ENCODE results near the gene WDR48. TPM values are rescaled to one million over a fixed set of nuclear protein-coding genes. Genes with fewer than 3 reads are reported as not detected.

The WDR48 gene
- total and polyA plus RNA-seq, 2 experiments from 2014 or later: 27.2 to 54.3 TPM

GRCh38 chr3:39024497-39024896, 27.3 kb upstream of the WDR48 start:
- no peak for ATAC-seq
- Mint-ChIP-seq H3K27ac (no peak overlapping the region), H3K27me3 (ENCODE audit: insufficient read depth, low read depth, poor library complexity) (no peaks in the 10 kb centered on the region), H3K4me3 (no peak overlapping the region), H3K36me3 (ENCODE audit: low read depth) (no peaks in the 10 kb centered on the region), H3K4me1 (no peaks in the 10 kb centered on the region), H3K9me3 (no peaks in the 10 kb centered on the region)
- H4K20me1 ChIP-seq (replicated peaks; ENCODE audit: insufficient read depth): no peaks in the 10 kb centered on the region
- no peak overlapping the region for H3K4me2 ChIP-seq
- no peaks in the 10 kb centered on the region for H3F3A ChIP-seq (replicated peaks; ENCODE audit: low read depth)
- no peaks in the 10 kb centered on the region for H3K27me3 ChIP-seq (ENCODE audit: insufficient read depth)
- no peak overlapping the region for H3K27ac ChIP-seq (ENCODE audit: low read depth)
- H3K4me3 ChIP-seq: no peak overlapping the region
- no peaks in the 10 kb centered on the region for H3K9me2 ChIP-seq (ENCODE audit: insufficient read depth)
- DNase-seq (ENCODE audit: low spot score): no peak
- H3K36me3 ChIP-seq (ENCODE audit: insufficient read depth): no peaks in the 10 kb centered on the region
- no peaks in the 10 kb centered on the region for H3K4me1 ChIP-seq (ENCODE audit: insufficient read depth)
- H2AFZ ChIP-seq: no peak overlapping the region
- no peak for TF ChIP-seq EZH2 (IDR thresholded peaks at IDR 0.05; ENCODE audit: low read depth, unreplicated experiment)
- no peak for TF ChIP-seq ZNF331 (CRISPR knock-in tag; IDR thresholded peaks at IDR 0.05; ENCODE audit: low read depth)
- TF ChIP-seq ZNF462 (CRISPR knock-in tag; IDR thresholded peaks at IDR 0.05): no peak
- TF ChIP-seq CREB1 (CRISPR knock-in tag; IDR thresholded peaks at IDR 0.05; ENCODE audit: low read depth): no peak
- TF ChIP-seq EZH2phosphoT487 (IDR thresholded peaks at IDR 0.05; ENCODE audit: unreplicated experiment): no peak
- TF ChIP-seq REST (IDR thresholded peaks at IDR 0.05; ENCODE audit: unreplicated experiment): no peak
- TF ChIP-seq CTCF (conservative IDR thresholded peaks at IDR 0.05; ENCODE audit: low read depth in 2 of 2): no peak
- TF ChIP-seq POLR2AphosphoS5 (IDR thresholded peaks at IDR 0.05; ENCODE audit: low read depth): no peak
- no peak for TF ChIP-seq NANOG (IDR thresholded peaks at IDR 0.05; ENCODE audit: borderline replicate concordance)
- no peak for TF ChIP-seq ZNF114 (CRISPR knock-in tag; IDR thresholded peaks at IDR 0.05)
- TF ChIP-seq ETS1 (IDR thresholded peaks at IDR 0.05): no peak
- TF ChIP-seq STAT1 (IDR thresholded peaks at IDR 0.05; ENCODE audit: unreplicated experiment): no peak
- TF ChIP-seq JUNB (IDR thresholded peaks at IDR 0.05; ENCODE audit: unreplicated experiment): no peak
- no peaks in the 10 kb centered on the region for H3K79me2 ChIP-seq (replicated peaks; ENCODE audit: insufficient read depth)

All from GM23338 (cell line).